Measurements from ENCODE around the gene OR2M3.
"Not testable (repeated sequence)": the region's sequence is repeated elsewhere in the genome, so short reads cannot be mapped to it uniquely, and the experiment has no call there.

Gene OR2M3

DNA sequence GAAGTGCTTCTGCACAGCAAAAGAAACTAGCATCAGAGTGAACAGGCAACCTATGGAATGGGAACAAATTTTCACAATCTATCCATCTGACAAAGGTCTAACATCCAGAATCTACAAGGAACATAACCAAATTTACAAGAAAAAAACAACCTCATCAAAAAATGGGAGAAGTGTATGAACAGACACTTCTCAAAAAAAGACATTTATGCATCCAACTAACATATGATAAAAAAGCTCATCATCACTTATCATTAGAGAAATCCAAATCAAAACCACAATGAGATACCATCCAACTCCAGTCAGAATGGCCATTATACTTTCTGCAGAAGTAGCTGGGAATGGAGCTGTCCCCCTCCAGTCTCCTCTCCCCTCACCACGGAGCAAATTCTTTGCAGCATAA is 2.9 kb upstream of the OR2M3 start:
- no peaks in the 10 kb centered on the region for H3K27me3 ChIP-seq (ENCODE audit: control insufficient read depth, insufficient read depth, low read length, poor library complexity, severe bottlenecking)
- WGBS, 2 experiments: 27 to 60% methylated on average over 1 of the region's 1 CpG
- no peaks in the 10 kb centered on the region for H3K4me1 ChIP-seq (ENCODE audit: control insufficient read depth, insufficient read depth, low read length)
- H3K9me3 ChIP-seq (ENCODE audit: control insufficient read depth, low read length): peaks cover 7% of the 10 kb centered on the region
- H3K4me3 ChIP-seq (ENCODE audit: insufficient read depth, low read depth, low read length): no peak overlapping the region
- no peaks in the 10 kb centered on the region for H3K36me3 ChIP-seq (ENCODE audit: control insufficient read depth, insufficient read depth, low read length)
- no peak overlapping the region for H3K27ac ChIP-seq (ENCODE audit: insufficient read depth, low read depth, low read length, poor library complexity, severe bottlenecking)

GRCh38 chr1:248215880-248216279 is 18.8 kb downstream of the OR2M3 start:
- H3K4me3 ChIP-seq (ENCODE audit: insufficient read depth, low read depth, low read length): no peak overlapping the region
- 100% methylated on average over 1 of the region's 1 CpG; no CpG with 5 or more reads in 1 of the 2 experiments for WGBS, 2 experiments
- no peaks in the 10 kb centered on the region for H3K4me1 ChIP-seq (ENCODE audit: control insufficient read depth, insufficient read depth, low read length)
- H3K27me3 ChIP-seq (ENCODE audit: control insufficient read depth, insufficient read depth, low read length, poor library complexity, severe bottlenecking): no peaks in the 10 kb centered on the region
- H3K9me3 ChIP-seq (ENCODE audit: control insufficient read depth, low read length): peaks cover 14% of the 10 kb centered on the region
- H3K36me3 ChIP-seq (ENCODE audit: control insufficient read depth, insufficient read depth, low read length): no peaks in the 10 kb centered on the region
- H3K27ac ChIP-seq (ENCODE audit: insufficient read depth, low read depth, low read length, poor library complexity, severe bottlenecking): no peak overlapping the region

GRCh38 chr1:248225537-248225936 is 28.5 kb downstream of the OR2M3 start:
- 63 to 69% methylated on average over 1 of the region's 1 CpG for WGBS, 2 experiments

GRCh38 chr1:248229360-248229908 is 32.4 kb downstream of the OR2M3 start:
- H3K27ac ChIP-seq (ENCODE audit: insufficient read depth, low read depth, low read length, poor library complexity, severe bottlenecking): no peak overlapping the region
- WGBS, 2 experiments: 72% methylated on average over 6 of the region's 6 CpGs
- H3K9me3 ChIP-seq (ENCODE audit: control insufficient read depth, low read length): peaks cover 18% of the 10 kb centered on the region
- H3K4me3 ChIP-seq (ENCODE audit: insufficient read depth, low read depth, low read length): no peak overlapping the region
- H3K36me3 ChIP-seq (ENCODE audit: control insufficient read depth, insufficient read depth, low read length): no peaks in the 10 kb centered on the region
- no peaks in the 10 kb centered on the region for H3K27me3 ChIP-seq (ENCODE audit: control insufficient read depth, insufficient read depth, low read length, poor library complexity, severe bottlenecking)
- H3K4me1 ChIP-seq (ENCODE audit: control insufficient read depth, insufficient read depth, low read length): no peaks in the 10 kb centered on the region

More at GRCh38 chr1:248225537-248225936, 28.5 kb downstream of the OR2M3 start:
- Histone ChIP-seq H3K4me1 (ENCODE audit: control insufficient read depth, insufficient read depth, low read length) (no peaks in the 10 kb centered on the region), H3K4me3 (ENCODE audit: insufficient read depth, low read depth, low read length) (no peak overlapping the region), H3K9me3 (ENCODE audit: control insufficient read depth, low read length) (peaks cover 6% of the 10 kb centered on the region), H3K36me3 (ENCODE audit: control insufficient read depth, insufficient read depth, low read length) (no peaks in the 10 kb centered on the region), H3K27ac (ENCODE audit: insufficient read depth, low read depth, low read length, poor library complexity, severe bottlenecking) (no peak overlapping the region), H3K27me3 (ENCODE audit: control insufficient read depth, insufficient read depth, low read length, poor library complexity, severe bottlenecking) (no peaks in the 10 kb centered on the region)

GRCh38 chr1:248231117-248231516 is 34.1 kb downstream of the OR2M3 start, which contains the start of gene OR2M4:
TSS of gene OR2M4 (plus strand) at chr1:248231417. CDS start at chr1:248238929, 7,512 bp downstream.
- no peaks in the 10 kb centered on the region for H3K4me1 ChIP-seq (ENCODE audit: control insufficient read depth, insufficient read depth, low read length)
- H3K9me3 ChIP-seq (ENCODE audit: control insufficient read depth, low read length): peaks cover 16% of the 10 kb centered on the region
- WGBS, 2 experiments: 45 to 55% methylated on average over 1 of the region's 2 CpGs
- H3K27me3 ChIP-seq (ENCODE audit: control insufficient read depth, insufficient read depth, low read length, poor library complexity, severe bottlenecking): no peaks in the 10 kb centered on the region
- H3K36me3 ChIP-seq (ENCODE audit: control insufficient read depth, insufficient read depth, low read length): no peaks in the 10 kb centered on the region
- no peak within 1 kb of the TSS for H3K4me3 ChIP-seq (ENCODE audit: insufficient read depth, low read depth, low read length)
- H3K27ac ChIP-seq (ENCODE audit: insufficient read depth, low read depth, low read length, poor library complexity, severe bottlenecking): no peak within 1 kb of the TSS

GRCh38 chr1:248239478-248239877 is 42.4 kb downstream of the OR2M3 start:
- Histone ChIP-seq H3K4me1 (ENCODE audit: control insufficient read depth, insufficient read depth, low read length) (no peaks in the 10 kb centered on the region), H3K27me3 (ENCODE audit: control insufficient read depth, insufficient read depth, low read length, poor library complexity, severe bottlenecking) (no peaks in the 10 kb centered on the region), H3K9me3 (ENCODE audit: control insufficient read depth, low read length) (peaks cover 7% of the 10 kb centered on the region), H3K4me3 (ENCODE audit: insufficient read depth, low read depth, low read length) (no peak overlapping the region), H3K36me3 (ENCODE audit: control insufficient read depth, insufficient read depth, low read length) (no peaks in the 10 kb centered on the region), H3K27ac (ENCODE audit: insufficient read depth, low read depth, low read length, poor library complexity, severe bottlenecking) (no peak overlapping the region)
- WGBS, 2 experiments: 87 to 91% methylated on average over 8 to 9 of the region's 9 CpGs

GRCh38 chr1:248243204-248243603 is 46.1 kb downstream of the OR2M3 start:
- H3K4me1 ChIP-seq (ENCODE audit: control insufficient read depth, insufficient read depth, low read length): no peaks in the 10 kb centered on the region
- whole genome bisulfite sequencing, 2 experiments: 42 to 46% methylated on average over 14 of the region's 14 CpGs
- H3K36me3 ChIP-seq (ENCODE audit: control insufficient read depth, insufficient read depth, low read length): no peaks in the 10 kb centered on the region
- no peak overlapping the region for H3K4me3 ChIP-seq (ENCODE audit: insufficient read depth, low read depth, low read length)
- no peaks in the 10 kb centered on the region for H3K27me3 ChIP-seq (ENCODE audit: control insufficient read depth, insufficient read depth, low read length, poor library complexity, severe bottlenecking)
- no peak overlapping the region for H3K27ac ChIP-seq (ENCODE audit: insufficient read depth, low read depth, low read length, poor library complexity, severe bottlenecking)
- peaks cover 5% of the 10 kb centered on the region for H3K9me3 ChIP-seq (ENCODE audit: control insufficient read depth, low read length)

DNA sequence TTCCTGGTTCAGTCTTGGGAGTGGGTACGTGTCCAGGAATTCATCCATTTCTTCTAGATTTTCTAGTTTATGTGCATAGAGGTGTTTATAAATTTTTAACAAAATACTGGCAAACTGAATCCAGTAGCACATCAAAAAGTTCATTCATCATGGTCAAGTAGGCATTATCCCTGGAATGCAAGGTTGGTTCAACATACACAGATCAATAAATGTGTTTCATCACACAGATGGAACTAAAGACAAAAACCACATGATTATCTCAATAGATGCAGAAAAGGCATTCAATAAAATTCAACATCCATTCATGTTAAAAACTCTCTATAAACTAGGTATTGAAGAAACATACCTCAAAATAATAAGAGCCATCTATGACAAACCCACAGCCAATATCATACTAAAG is 62.2 kb downstream of the OR2M3 start:
- H3K9me3 ChIP-seq (ENCODE audit: control insufficient read depth, low read length); H3K4me1 ChIP-seq (ENCODE audit: control insufficient read depth, insufficient read depth, low read length); H3K27me3 ChIP-seq (ENCODE audit: control insufficient read depth, insufficient read depth, low read length, poor library complexity, severe bottlenecking); H3K27ac ChIP-seq (ENCODE audit: insufficient read depth, low read depth, low read length, poor library complexity, severe bottlenecking); H3K4me3 ChIP-seq (ENCODE audit: insufficient read depth, low read depth, low read length); H3K36me3 ChIP-seq (ENCODE audit: control insufficient read depth, insufficient read depth, low read length): not testable (repeated sequence)
- 71% methylated on average over 1 of the region's 1 CpG; no CpG with 5 or more reads in 1 of the 2 experiments for WGBS, 2 experiments

All from ectodermal cell (in vitro differentiated cells).